NT2/D1 (cell line): Measurements from ENCODE around the gene GNG13.

ENCODE experiments used
- DNase-seq: peaks from one replicate; pipeline ENCODE4 v3.0.0-alpha.2; 2011; ENCODE audit warnings: low read depth, low spot score
- H3K27me3 ChIP-seq: 2 replicates; pipeline ENCODE4 v1.6.0; 2011; ENCODE audit warnings: mild to moderate bottlenecking; ENCODE audit not compliant: insufficient read length, insufficient read depth
- H3K36me3 ChIP-seq: 2 replicates; pipeline ENCODE4 v1.6.1; 2011; ENCODE audit warnings: mild to moderate bottlenecking, low read length, mixed read lengths; ENCODE audit not compliant: insufficient read depth, insufficient read length
- H3K4me1 ChIP-seq: 2 replicates; pipeline ENCODE4 v1.5.1; 2011; ENCODE audit not compliant: insufficient read depth, insufficient read length
- H3K4me3 ChIP-seq: 2 replicates; pipeline ENCODE4 v1.5.1; 2011; ENCODE audit warnings: low read depth; ENCODE audit not compliant: insufficient read length
- H3K9ac ChIP-seq: 2 replicates; pipeline ENCODE4 v1.6.0; 2011; ENCODE audit warnings: low read depth; ENCODE audit not compliant: insufficient read length
- H3K9me3 ChIP-seq: 2 replicates; pipeline ENCODE4 v1.5.1; 2011; ENCODE audit warnings: mild to moderate bottlenecking, low read length; ENCODE audit not compliant: insufficient read depth
- SUZ12 ChIP-seq: IDR thresholded peaks from 2 replicates; pipeline ENCODE4 v1.6.1; 2011; ENCODE audit not compliant: insufficient read length, insufficient read depth; ENCODE audit errors: extremely low read depth
- YY1 ChIP-seq: IDR thresholded peaks from 2 replicates; pipeline ENCODE4 v1.6.1; 2011; ENCODE audit not compliant: insufficient read length, insufficient read depth
- ZNF274 ChIP-seq: IDR thresholded peaks from 2 replicates; pipeline ENCODE4 v1.6.1; 2011; ENCODE audit warnings: mild to moderate bottlenecking, low read depth, low read length

Gene GNG13

GRCh38 chr16:789191-789850 is 11.2 kb downstream of the GNG13 start:
- Histone ChIP-seq H3K27me3 (no peaks in the 10 kb centered on the region), H3K4me1 (peaks cover 16% of the 10 kb centered on the region), H3K36me3 (peaks cover 81% of the 10 kb centered on the region), H3K4me3 (peak overlapping the region; percentile 99), H3K9me3 (no peaks in the 10 kb centered on the region), H3K9ac (peak overlapping the region; percentile 98)
- no peak for TF ChIP-seq YY1
- no peak for TF ChIP-seq ZNF274
- no peak for TF ChIP-seq SUZ12
- DNase-seq = no peak

GRCh38 chr16:788399-789126 is 12.0 kb downstream of the GNG13 start, which contains the start of gene CHTF18:
TSS of gene CHTF18 (plus strand) at chr16:788620. CDS start at chr16:788685, 65 bp downstream.
- H3K4me1 ChIP-seq = peaks cover 14% of the 10 kb centered on the region
- DNase-seq = peak; percentile 85
- H3K36me3 ChIP-seq = peaks cover 79% of the 10 kb centered on the region
- TF ChIP-seq SUZ12 = no peak
- TF ChIP-seq YY1 = no peak
- no peak for TF ChIP-seq ZNF274
- H3K9me3 ChIP-seq = no peaks in the 10 kb centered on the region
- no peaks in the 10 kb centered on the region for H3K27me3 ChIP-seq
- peak within 1 kb of the TSS; percentile 99 for H3K9ac ChIP-seq
- H3K4me3 ChIP-seq = peak within 1 kb of the TSS; percentile 99

- no peaks in the 10 kb centered on the region for H3K27me3 ChIP-seq
- no peaks in the 10 kb centered on the region for H3K9me3 ChIP-seq
- DNase-seq = no peak
- peaks cover 15% of the 10 kb centered on the region for H3K4me1 ChIP-seq
- H3K9ac ChIP-seq = peak within 1 kb of the TSS; percentile 99
- TF ChIP-seq ZNF274 = no peak
- no peak for TF ChIP-seq SUZ12
- TF ChIP-seq YY1 = no peak
- peaks cover 73% of the 10 kb centered on the region for H3K36me3 ChIP-seq
- H3K4me3 ChIP-seq = peak within 1 kb of the TSS; percentile 99
Observed at GRCh38 chr16:787978-788398, 12.5 kb downstream of the GNG13 start, which contains the start of gene RPUSD1. TSS of gene RPUSD1 (minus strand) at chr16:788381. CDS start at chr16:787737, 644 bp downstream.

- TF ChIP-seq SUZ12 = no peak
- no peak for TF ChIP-seq ZNF274
- TF ChIP-seq YY1 = no peak
- Histone ChIP-seq H3K4me1 (peaks cover 17% of the 10 kb centered on the region), H3K9ac (peak overlapping the region; percentile 99), H3K9me3 (no peaks in the 10 kb centered on the region), H3K4me3 (peak overlapping the region; percentile 90), H3K36me3 (peaks cover 68% of the 10 kb centered on the region), H3K27me3 (no peaks in the 10 kb centered on the region)
- DNase-seq = no peak
Observed at GRCh38 chr16:787321-787966, 13.1 kb downstream of the GNG13 start.

GRCh38 chr16:785563-786535 is 14.7 kb downstream of the GNG13 start:
- Histone ChIP-seq H3K4me3 (no peak overlapping the region), H3K27me3 (peaks cover 6% of the 10 kb centered on the region), H3K9ac (peak overlapping the region; percentile 46), H3K4me1 (peaks cover 17% of the 10 kb centered on the region), H3K9me3 (no peaks in the 10 kb centered on the region), H3K36me3 (peaks cover 52% of the 10 kb centered on the region)
- no peak for TF ChIP-seq SUZ12
- TF ChIP-seq ZNF274 = no peak
- no peak for TF ChIP-seq YY1
- DNase-seq = peak; percentile 61

GRCh38 chr16:784431-784830 is 16.1 kb downstream of the GNG13 start:
- Histone ChIP-seq H3K27me3 (peaks cover 12% of the 10 kb centered on the region), H3K9ac (no peak overlapping the region), H3K4me3 (no peak overlapping the region), H3K9me3 (no peaks in the 10 kb centered on the region), H3K4me1 (peaks cover 11% of the 10 kb centered on the region), H3K36me3 (peaks cover 38% of the 10 kb centered on the region)
- DNase-seq = no peak
- TF ChIP-seq SUZ12 = no peak
- TF ChIP-seq YY1 = no peak
- TF ChIP-seq ZNF274 = no peak
